Epidermal melanocyte (primary cell): ENCODE measurements around the gene IQCN.

Experiments
- DNase-seq: peaks from one replicate; pipeline ENCODE4 v3.0.0; 2011; ENCODE audit warnings: low spot score; ENCODE audit not compliant: insufficient read length

IQCN gene

GRCh38 chr19:18233224-18233825 lies 40.9 kb downstream of the IQCN start:
- DNase-seq: peak; percentile 57

GRCh38 chr19:18232540-18233223 lies 41.6 kb downstream of the IQCN start:
- no peak for DNase-seq

GRCh38 chr19:18231775-18232174 lies 42.5 kb downstream of the IQCN start:
- DNase-seq: no peak

- DNase-seq: no peak
Measured at GRCh38 chr19:18230941-18231734, 43.1 kb downstream of the IQCN start.

GRCh38 chr19:18229915-18230314 lies 44.3 kb downstream of the IQCN start:
- no peak for DNase-seq

- DNase-seq: no peak
Measured at GRCh38 chr19:18229474-18229873, 44.8 kb downstream of the IQCN start.

GRCh38 chr19:18227781-18228271 lies 46.4 kb downstream of the IQCN start:
- no peak for DNase-seq

GRCh38 chr19:18226956-18227780 lies 47.1 kb downstream of the IQCN start:
- no peak for DNase-seq

- no peak for DNase-seq
Measured at GRCh38 chr19:18225702-18226468, 48.4 kb downstream of the IQCN start, which contains the start of gene PDE4C. PDE4C (minus strand) TSS chr19:18226438; CDS start chr19:18226415, 23 bp downstream.

- DNase-seq: no peak
Measured at GRCh38 chr19:18225355-18225701, 48.9 kb downstream of the IQCN start.

- DNase-seq: peak; percentile 98
Measured at GRCh38 chr19:18224525-18225354, 49.5 kb downstream of the IQCN start.

- no peak for DNase-seq
Measured at GRCh38 chr19:18223860-18224524, 50.3 kb downstream of the IQCN start.

GRCh38 chr19:18221815-18222725 lies 52.2 kb downstream of the IQCN start:
- DNase-seq: no peak

GRCh38 chr19:18220632-18221275 lies 53.5 kb downstream of the IQCN start:
- DNase-seq: no peak

- DNase-seq: no peak
Measured at GRCh38 chr19:18219911-18220631, 54.2 kb downstream of the IQCN start.

GRCh38 chr19:18218600-18218999 lies 55.7 kb downstream of the IQCN start:
- no peak for DNase-seq

- DNase-seq: no peak
Measured at GRCh38 chr19:18218159-18218558, 56.1 kb downstream of the IQCN start.
